DLD1 (cell line): ENCODE data around the gene CERS1.

Experiments used
- in situ Hi-C: cut with HindIII; loops from 2 replicates; pipeline ENCODE4 v1.10.0; 2017; ENCODE audit warnings: low sequenced_read_pairs

The CERS1 gene

GRCh38 chr19:18895824-18896341, at the start of gene CERS1:
TSS of gene CERS1 (minus strand) at chr19:18896158. CDS start at chr19:18896072, 86 bp downstream.
- in situ Hi-C loops, result no loop called here

GRCh38 chr19:18945297-18945696, 49.3 kb upstream of the CERS1 start:
- in situ Hi-C loops, result no loop called here

GRCh38 chr19:18943465-18943864, 47.5 kb upstream of the CERS1 start:
- in situ Hi-C loops, result no loop called here

- in situ Hi-C loops, result no loop called here
Measured at GRCh38 chr19:18942692-18943091, 46.7 kb upstream of the CERS1 start.

GRCh38 chr19:18941628-18942354, 45.8 kb upstream of the CERS1 start:
- in situ Hi-C loops, result no loop called here

GRCh38 chr19:18940769-18941627, 45.0 kb upstream of the CERS1 start, which contains the start of gene HOMER3:
TSS of gene HOMER3 (minus strand) at chr19:18941217. CDS start at chr19:18938982, 2,235 bp downstream.
- in situ Hi-C loops, result no loop called here

- in situ Hi-C loops, result no loop called here
Measured at GRCh38 chr19:18939922-18940768, 44.2 kb upstream of the CERS1 start.

GRCh38 chr19:18939163-18939562, 43.2 kb upstream of the CERS1 start:
- in situ Hi-C loops, result no loop called here

GRCh38 chr19:18933297-18933696, 37.3 kb upstream of the CERS1 start:
- in situ Hi-C loops, result no loop called here

- in situ Hi-C loops, result no loop called here
Measured at GRCh38 chr19:18932216-18932841, 36.4 kb upstream of the CERS1 start.

GRCh38 chr19:18931316-18932162, 35.6 kb upstream of the CERS1 start:
- in situ Hi-C loops, result no loop called here

GRCh38 chr19:18929311-18929710, 33.4 kb upstream of the CERS1 start:
- in situ Hi-C loops, result no loop called here

GRCh38 chr19:18928018-18928805, 32.3 kb upstream of the CERS1 start:
- in situ Hi-C loops, result no loop called here

GRCh38 chr19:18924684-18925213, 28.8 kb upstream of the CERS1 start:
- in situ Hi-C loops, result no loop called here

GRCh38 chr19:18922228-18922985, 26.4 kb upstream of the CERS1 start:
- in situ Hi-C loops, result no loop called here

- in situ Hi-C loops, result no loop called here
Measured at GRCh38 chr19:18921593-18921992, 25.6 kb upstream of the CERS1 start.

- in situ Hi-C loops, result no loop called here
Measured at GRCh38 chr19:18920400-18920799, 24.4 kb upstream of the CERS1 start.

GRCh38 chr19:18919900-18920214, 23.9 kb upstream of the CERS1 start:
- in situ Hi-C loops, result no loop called here
